Fibroblast of the aortic adventitia (primary cell): ENCODE data around the gene CASP7. TPM values are rescaled to one million over a fixed set of nuclear protein-coding genes. Genes with fewer than 3 reads are reported as not detected.

Source experiments
- DNase-seq: peaks from one replicate; pipeline ENCODE4 v3.0.0-alpha.2; 2010; ENCODE audit warnings: low read depth
- H3K4me3 ChIP-seq: 2 replicates; pipeline ENCODE4 v1.5.1; 2011; ENCODE audit warnings: low read depth, mild to moderate bottlenecking, control low read depth, low read length, moderate library complexity
- total RNA-seq: library from RNA; depleted of rRNA; stranded (reverse); fragments of >200 nt; gene quantifications from 2 replicates; pipeline ENCODE4 v1.2.3, GENCODE V29; 2012; ENCODE audit warnings: low replicate concordance
- TF ChIP-seq, protein P1 (sequence below): IDR thresholded peaks from 2 replicates; pipeline ENCODE4 v1.5.1; 2011; ENCODE audit warnings: mild to moderate bottlenecking, low read length, control low read depth, inconsistent platforms; ENCODE audit not compliant: insufficient read depth

Gene CASP7
- total RNA-seq, 1 donor, result 19.8 TPM

DNA sequence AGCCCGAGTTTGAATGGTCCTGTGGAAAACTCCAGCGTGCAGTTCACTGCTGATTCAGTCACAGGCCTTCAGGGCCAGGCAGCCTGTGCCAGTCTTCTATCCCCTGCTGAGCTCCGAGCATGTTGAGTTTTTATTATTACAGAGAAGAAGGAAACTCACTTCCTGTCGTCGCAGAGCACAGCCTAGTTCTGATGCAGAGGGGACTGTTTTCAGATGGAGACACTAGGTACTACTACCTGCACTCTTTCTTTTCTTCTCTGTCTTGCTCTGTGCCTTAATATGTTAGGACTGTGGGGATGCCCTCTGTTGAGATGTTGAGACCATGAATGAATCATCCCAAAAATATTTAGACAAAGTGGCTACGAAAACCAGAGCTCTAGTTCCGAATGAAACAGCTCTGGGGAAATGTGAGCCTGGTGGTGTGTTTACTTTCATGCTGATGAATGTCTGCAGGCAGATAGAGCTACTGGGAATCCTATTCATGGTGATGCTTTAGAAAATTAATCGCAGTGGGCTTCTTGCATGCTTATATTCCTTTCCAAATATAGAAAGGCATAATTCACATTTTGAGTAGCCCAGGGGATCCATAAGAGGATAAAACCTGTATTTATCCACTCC is 29.6 kb downstream of the CASP7 start:
- no peak overlapping the region for H3K4me3 ChIP-seq
- DNase-seq, result peak; percentile 62
- TF ChIP-seq, protein P1, sequence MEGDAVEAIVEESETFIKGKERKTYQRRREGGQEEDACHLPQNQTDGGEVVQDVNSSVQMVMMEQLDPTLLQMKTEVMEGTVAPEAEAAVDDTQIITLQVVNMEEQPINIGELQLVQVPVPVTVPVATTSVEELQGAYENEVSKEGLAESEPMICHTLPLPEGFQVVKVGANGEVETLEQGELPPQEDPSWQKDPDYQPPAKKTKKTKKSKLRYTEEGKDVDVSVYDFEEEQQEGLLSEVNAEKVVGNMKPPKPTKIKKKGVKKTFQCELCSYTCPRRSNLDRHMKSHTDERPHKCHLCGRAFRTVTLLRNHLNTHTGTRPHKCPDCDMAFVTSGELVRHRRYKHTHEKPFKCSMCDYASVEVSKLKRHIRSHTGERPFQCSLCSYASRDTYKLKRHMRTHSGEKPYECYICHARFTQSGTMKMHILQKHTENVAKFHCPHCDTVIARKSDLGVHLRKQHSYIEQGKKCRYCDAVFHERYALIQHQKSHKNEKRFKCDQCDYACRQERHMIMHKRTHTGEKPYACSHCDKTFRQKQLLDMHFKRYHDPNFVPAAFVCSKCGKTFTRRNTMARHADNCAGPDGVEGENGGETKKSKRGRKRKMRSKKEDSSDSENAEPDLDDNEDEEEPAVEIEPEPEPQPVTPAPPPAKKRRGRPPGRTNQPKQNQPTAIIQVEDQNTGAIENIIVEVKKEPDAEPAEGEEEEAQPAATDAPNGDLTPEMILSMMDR, result no peak

- TF ChIP-seq, protein P1, result no peak
- no peak for DNase-seq
- no peak overlapping the region for H3K4me3 ChIP-seq
Observed at GRCh38 chr10:113711142-113711541, 31.4 kb downstream of the CASP7 start.

GRCh38 chr10:113712024-113712423 is 32.3 kb downstream of the CASP7 start:
- DNase-seq, result no peak
- TF ChIP-seq, protein P1, result no peak
- no peak overlapping the region for H3K4me3 ChIP-seq

DNA sequence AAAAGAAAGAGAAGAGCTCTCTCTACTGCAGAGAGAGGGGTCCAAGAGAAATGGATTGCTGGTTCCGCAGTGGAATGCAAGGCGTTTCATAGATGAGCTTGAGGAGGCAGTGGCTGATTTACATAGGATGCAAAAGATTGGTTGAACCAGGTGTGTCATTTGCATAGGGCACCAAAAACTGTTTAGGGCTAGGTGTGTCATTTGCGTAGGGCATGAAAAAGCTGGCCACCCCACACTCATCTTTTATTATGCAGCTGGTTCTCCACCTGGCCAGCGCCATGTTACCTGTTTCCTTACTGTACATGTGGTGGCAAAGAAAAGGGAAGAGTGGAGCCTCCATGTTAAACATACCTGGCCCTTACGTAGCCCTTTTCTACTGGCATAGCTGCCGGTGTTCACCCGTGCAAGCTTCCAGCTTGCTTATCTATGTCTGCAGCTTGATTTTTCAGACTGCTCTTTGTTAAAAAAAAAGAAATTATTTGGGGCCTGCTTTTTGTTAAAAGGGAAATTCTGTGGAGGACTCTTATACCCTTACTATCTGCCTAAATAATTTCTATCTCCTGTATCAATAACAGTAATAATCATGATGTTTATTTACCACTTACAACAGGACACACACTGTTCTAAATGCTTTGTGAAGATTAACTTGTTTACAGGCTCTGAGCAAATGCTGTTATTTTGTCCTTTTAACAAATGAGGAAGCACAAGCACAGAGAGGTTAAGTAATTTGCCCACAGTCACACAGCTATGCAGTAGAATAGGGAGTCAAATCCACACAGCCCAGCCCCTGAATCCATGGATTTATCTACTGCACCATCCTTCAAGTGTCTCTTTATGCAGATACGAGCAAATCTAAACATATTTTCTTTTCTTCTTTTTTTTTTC is 33.3 kb downstream of the CASP7 start:
- H3K4me3 ChIP-seq, result no peak overlapping the region
- no peak for DNase-seq
- TF ChIP-seq, protein P1, result no peak

GRCh38 chr10:113713640-113713982 is 33.9 kb downstream of the CASP7 start:
- H3K4me3 ChIP-seq, result no peak overlapping the region
- TF ChIP-seq, protein P1, result no peak
- no peak for DNase-seq

GRCh38 chr10:113716109-113716910 is 36.6 kb downstream of the CASP7 start:
- H3K4me3 ChIP-seq, result no peak overlapping the region
- DNase-seq, result no peak
- TF ChIP-seq, protein P1, result no peak
